ENCODE measurements around the gene PPM1H.

- TF ChIP-seq, protein P1, sequence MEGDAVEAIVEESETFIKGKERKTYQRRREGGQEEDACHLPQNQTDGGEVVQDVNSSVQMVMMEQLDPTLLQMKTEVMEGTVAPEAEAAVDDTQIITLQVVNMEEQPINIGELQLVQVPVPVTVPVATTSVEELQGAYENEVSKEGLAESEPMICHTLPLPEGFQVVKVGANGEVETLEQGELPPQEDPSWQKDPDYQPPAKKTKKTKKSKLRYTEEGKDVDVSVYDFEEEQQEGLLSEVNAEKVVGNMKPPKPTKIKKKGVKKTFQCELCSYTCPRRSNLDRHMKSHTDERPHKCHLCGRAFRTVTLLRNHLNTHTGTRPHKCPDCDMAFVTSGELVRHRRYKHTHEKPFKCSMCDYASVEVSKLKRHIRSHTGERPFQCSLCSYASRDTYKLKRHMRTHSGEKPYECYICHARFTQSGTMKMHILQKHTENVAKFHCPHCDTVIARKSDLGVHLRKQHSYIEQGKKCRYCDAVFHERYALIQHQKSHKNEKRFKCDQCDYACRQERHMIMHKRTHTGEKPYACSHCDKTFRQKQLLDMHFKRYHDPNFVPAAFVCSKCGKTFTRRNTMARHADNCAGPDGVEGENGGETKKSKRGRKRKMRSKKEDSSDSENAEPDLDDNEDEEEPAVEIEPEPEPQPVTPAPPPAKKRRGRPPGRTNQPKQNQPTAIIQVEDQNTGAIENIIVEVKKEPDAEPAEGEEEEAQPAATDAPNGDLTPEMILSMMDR (IDR thresholded peaks at IDR 0.05), result no peak
- TF ChIP-seq POLR2A (IDR thresholded peaks at IDR 0.05), result no peak
Observed at GRCh38 chr12:62720661-62721330, 214.2 kb downstream of the PPM1H start.

Data from lower leg skin (tissue), 3 donors.